Measurements from ENCODE around the gene HIP1. TPM values are rescaled to one million over a fixed set of nuclear protein-coding genes. Genes with fewer than 3 reads are reported as not detected.

Gene HIP1
- total RNA-seq, 1 donor from 2014 or later: 14.0 TPM

DNA sequence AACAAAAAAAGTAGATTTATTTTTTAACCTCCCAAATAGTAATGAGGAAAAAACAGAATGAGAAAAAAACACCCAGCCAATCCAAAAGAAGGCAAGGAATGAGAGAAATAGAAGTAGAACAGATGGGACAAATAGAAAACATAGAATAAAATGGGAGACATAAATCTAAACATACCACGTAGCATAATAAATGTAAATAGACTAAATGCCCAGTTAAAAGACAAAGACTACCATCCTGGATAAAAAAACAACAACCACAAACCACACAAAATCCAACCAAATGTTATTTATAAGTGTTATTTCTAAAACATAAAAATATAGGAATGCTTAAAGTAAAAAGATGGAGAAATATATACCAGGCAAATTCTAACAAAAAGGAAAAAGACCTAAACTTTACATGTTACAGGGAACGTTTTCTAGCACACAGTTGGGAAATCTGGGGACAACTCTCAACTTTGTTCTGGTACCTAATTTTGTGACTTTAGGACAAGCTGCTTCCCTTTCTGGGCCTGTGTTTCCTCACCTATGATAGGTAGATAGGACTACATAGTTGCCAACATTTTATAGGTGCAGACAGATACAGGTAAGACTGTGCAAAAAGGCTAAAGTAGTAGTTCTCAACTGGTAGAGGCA is 148.3 kb downstream of the HIP1 start:
- Histone ChIP-seq H3K27me3 (ENCODE audit: insufficient read depth, low read length) (no peaks in the 10 kb centered on the region), H3K4me3 (ENCODE audit: insufficient read depth, low read depth, low read length) (no peak overlapping the region), H2AFZ (ENCODE audit: low read depth, low read length) (no peak overlapping the region), H3K79me2 (ENCODE audit: insufficient read depth, low read length) (no peaks in the 10 kb centered on the region), H3K27ac (ENCODE audit: low read depth, low read length) (no peak overlapping the region), H3K9ac (ENCODE audit: low read length) (no peak overlapping the region), H3K36me3 (ENCODE audit: insufficient read depth, low read length) (no peaks in the 10 kb centered on the region), H3K4me2 (ENCODE audit: low read length) (no peak overlapping the region), H4K20me1 (ENCODE audit: insufficient read depth, low read length) (no peaks in the 10 kb centered on the region), H3K4me1 (ENCODE audit: insufficient read depth, low read length) (no peaks in the 10 kb centered on the region), H3K9me3 (ENCODE audit: insufficient read depth, low read depth, low read length) (no peaks in the 10 kb centered on the region)
- Mint-ChIP-seq H3K4me3 (ENCODE audit: unreplicated experiment) (no peak overlapping the region), H3K9me3 (ENCODE audit: unreplicated experiment) (no peaks in the 10 kb centered on the region), H3K27me3 (ENCODE audit: low read depth, unreplicated experiment) (no peaks in the 10 kb centered on the region), H3K36me3 (ENCODE audit: low read depth, unreplicated experiment) (peaks cover 22% of the 10 kb centered on the region), H3K27ac (ENCODE audit: unreplicated experiment) (no peak overlapping the region), H3K4me1 (ENCODE audit: low read depth, unreplicated experiment) (no peaks in the 10 kb centered on the region)
- no peak for DNase-seq (ENCODE audit: low read depth)
- TF ChIP-seq EZH2 (IDR thresholded peaks at IDR 0.05; ENCODE audit: insufficient read depth, low read length) (no peak), CTCF (IDR thresholded peaks at IDR 0.05; ENCODE audit: insufficient read depth, low read depth, low read length) (no peak)
- FAIRE-seq: no peak

- H3K36me3 ChIP-seq (ENCODE audit: insufficient read depth, low read length): no peaks in the 10 kb centered on the region
These were observed 154.4 kb downstream of the HIP1 start for GRCh38 chr7:75584354-75584753.

More at GRCh38 chr7:75584354-75584753, 154.4 kb downstream of the HIP1 start:
- Histone ChIP-seq H3K4me3 (ENCODE audit: insufficient read depth, low read depth, low read length) (no peak overlapping the region), H3K4me1 (ENCODE audit: insufficient read depth, low read length) (no peaks in the 10 kb centered on the region), H3K79me2 (ENCODE audit: insufficient read depth, low read length) (no peaks in the 10 kb centered on the region), H3K9ac (ENCODE audit: low read length) (no peak overlapping the region), H3K4me2 (ENCODE audit: low read length) (no peak overlapping the region), H3K9me3 (ENCODE audit: insufficient read depth, low read depth, low read length) (no peaks in the 10 kb centered on the region), H4K20me1 (ENCODE audit: insufficient read depth, low read length) (no peaks in the 10 kb centered on the region), H2AFZ (ENCODE audit: low read depth, low read length) (no peak overlapping the region), H3K27me3 (ENCODE audit: insufficient read depth, low read length) (no peaks in the 10 kb centered on the region), H3K27ac (ENCODE audit: low read depth, low read length) (no peak overlapping the region)
- H3K27ac Mint-ChIP-seq (ENCODE audit: unreplicated experiment): no peak overlapping the region
- H3K4me3 Mint-ChIP-seq (ENCODE audit: unreplicated experiment): no peak overlapping the region
- no peaks in the 10 kb centered on the region for H3K27me3 Mint-ChIP-seq (ENCODE audit: low read depth, unreplicated experiment)
- FAIRE-seq: no peak
- no peak for TF ChIP-seq EZH2 (IDR thresholded peaks at IDR 0.05; ENCODE audit: insufficient read depth, low read length)
- TF ChIP-seq CTCF (IDR thresholded peaks at IDR 0.05; ENCODE audit: insufficient read depth, low read depth, low read length): no peak
- no peaks in the 10 kb centered on the region for H3K9me3 Mint-ChIP-seq (ENCODE audit: unreplicated experiment)
- DNase-seq (ENCODE audit: low read depth): no peak
- H3K4me1 Mint-ChIP-seq (ENCODE audit: low read depth, unreplicated experiment): no peaks in the 10 kb centered on the region
- H3K36me3 Mint-ChIP-seq (ENCODE audit: low read depth, unreplicated experiment): peaks cover 20% of the 10 kb centered on the region

Data from astrocyte (in vitro differentiated cells and primary cell).